NCI-H748 (cell line): ENCODE measurements around the gene PLD4.

Experiments used
- DNase-seq: peaks from one replicate; lab custom pipeline; 2025; ENCODE audit not compliant: unreplicated experiment; lab: John Stamatoyannopoulos, UW

PLD4 gene

GRCh38 chr14:104953896-104954656 lies 29.4 kb downstream of the PLD4 start:
- no peak for DNase-seq

DNA sequence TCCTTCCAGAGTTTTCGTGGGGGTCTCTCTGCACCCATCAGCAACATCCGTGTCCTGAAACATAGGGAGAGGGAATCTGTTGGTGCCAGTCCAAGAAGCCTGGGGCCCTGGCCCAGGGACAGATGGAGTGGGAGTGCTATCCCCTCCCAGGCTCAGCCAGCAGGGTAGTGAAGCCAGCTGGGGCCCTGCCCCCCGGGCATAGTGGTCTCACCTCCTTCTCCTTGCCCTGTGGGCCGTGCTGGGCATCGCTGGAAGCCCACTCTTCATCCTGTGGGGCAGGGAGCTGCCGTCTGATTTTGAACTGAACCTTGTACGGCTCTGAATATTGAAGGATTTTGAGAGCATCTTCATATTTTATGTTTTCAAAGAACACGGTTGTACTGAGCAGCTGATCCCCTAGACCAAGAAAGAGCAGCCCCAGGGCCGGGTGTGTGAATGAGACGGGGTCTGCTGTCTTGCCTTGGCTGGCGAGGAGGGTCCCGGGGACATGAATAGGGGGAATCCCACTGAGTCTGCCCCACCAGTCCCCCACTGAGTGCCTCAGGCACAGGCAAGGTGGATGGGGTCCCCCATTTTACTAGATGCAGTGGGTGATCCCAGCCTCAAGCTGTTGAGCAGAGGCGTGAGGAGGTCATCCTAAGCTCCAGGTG lies 30.2 kb downstream of the PLD4 start:
- no peak for DNase-seq

GRCh38 chr14:104955396-104955770 lies 30.7 kb downstream of the PLD4 start:
- no peak for DNase-seq

DNA sequence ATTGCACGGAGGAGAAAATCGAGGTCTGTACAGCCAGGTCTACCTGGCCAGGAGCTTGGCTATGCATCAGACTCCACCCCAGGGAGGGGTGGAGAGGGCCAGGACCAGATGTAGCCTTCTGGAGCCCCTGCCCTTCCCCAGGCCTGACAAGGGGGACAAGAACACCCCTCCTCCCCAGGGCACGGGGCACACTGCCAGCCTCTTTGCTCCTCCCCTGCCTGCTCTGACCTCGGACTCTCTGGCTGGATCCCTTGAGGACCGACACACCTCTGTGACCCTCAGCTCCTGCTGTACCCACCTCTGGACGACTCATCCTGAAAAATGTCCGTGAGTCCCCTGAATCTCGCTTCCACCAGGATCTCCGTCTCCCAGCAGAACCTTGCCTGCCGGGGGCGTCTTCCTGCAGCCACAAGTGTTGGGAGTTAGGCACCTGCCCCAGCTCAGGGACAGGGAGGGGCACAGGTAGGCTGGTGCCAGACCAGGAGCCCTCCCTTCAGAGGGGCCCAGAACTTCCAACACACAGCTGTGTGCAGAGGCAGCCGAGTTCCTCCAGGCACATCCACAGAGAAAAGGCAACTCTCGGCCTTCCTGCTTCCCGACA lies 31.7 kb downstream of the PLD4 start:
- DNase-seq, result no peak

DNA sequence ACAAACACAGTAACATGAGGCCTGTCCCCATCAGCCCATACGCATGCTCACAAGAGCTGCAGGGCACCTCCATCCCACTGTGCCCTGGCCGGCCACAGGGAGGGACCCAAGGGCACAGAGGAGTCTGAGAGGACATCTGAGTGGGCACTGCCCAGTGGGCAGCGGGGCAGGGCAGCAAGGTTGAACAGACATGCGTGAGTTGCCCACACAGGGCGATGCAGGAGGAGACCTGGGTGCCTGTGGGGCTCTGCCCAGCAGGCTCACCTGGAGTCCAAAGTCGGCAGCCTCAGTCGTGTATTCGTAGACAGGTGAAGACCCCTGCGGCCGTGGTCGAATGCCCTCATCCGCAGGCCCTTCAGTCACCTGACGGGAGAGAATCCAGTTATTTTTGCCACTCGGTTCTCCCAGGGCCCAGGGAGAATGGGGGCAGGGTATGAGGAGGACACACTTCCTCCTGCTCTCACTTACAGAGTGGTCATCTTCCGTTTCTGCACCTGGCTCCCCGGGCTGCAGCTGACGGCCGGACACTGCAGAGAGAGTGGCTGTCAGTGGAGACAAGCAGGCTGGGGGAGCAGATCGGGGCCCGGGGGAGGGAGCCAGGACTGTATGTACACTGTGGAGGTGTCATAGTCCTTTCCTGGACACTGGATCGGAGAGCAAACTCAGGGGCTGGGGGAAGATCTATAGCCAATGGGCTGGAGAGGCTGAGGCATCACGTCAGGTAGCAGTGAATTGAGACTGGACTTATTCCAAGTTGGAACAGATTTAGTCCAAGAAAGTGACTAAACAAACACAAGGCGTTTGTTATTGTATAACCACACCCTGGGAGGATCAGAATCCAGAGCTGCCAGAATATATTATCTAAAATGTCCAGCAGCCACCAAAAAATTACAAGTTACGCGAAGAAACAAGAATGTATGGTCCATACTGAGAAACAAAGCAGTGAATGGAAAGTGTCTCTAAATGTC lies 32.8 kb downstream of the PLD4 start:
- DNase-seq, result no peak

DNA sequence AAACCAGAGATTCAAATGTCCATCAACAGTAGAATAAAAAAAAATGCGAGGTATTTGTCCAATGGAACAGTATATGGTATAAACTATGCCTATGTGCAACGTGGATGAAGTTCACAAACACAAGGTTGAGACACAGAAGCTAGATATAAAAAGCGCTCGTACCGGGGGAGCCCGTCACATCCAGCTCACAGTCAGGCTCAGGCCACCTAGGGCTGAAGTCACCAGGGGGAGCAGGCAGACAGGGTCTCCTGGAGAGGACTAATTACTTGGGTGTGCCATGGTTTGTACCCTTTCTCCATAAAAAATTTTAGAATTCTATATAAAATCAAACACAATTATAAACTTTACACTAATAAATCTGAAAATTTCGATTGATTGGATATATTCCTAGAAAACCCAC lies 39.9 kb downstream of the PLD4 start:
- DNase-seq, result no peak

GRCh38 chr14:104965561-104966231 lies 41.0 kb downstream of the PLD4 start:
- no peak for DNase-seq

GRCh38 chr14:104966261-104966865 lies 41.7 kb downstream of the PLD4 start:
- DNase-seq, result no peak

DNA sequence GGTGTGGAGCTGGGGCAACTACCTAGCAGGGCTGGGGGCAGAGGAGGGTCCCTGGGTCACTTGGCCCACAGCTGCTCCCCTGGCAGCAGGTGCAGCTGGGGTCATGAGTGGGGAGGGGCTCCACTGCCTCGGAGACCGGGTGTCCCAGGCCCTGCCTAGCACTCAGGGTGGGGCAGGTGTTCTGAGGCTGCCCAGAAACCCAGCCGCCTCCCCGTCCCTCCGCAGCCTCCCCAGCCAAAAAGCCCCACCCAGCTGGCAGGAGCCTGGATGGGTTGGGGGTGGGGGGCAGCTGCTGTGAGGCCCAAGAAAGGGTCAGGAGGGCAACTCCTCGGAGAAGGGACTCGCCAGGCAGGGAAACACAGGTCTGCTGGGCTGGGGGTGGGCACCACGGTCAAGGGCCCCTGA lies 42.3 kb downstream of the PLD4 start:
- no peak for DNase-seq

DNA sequence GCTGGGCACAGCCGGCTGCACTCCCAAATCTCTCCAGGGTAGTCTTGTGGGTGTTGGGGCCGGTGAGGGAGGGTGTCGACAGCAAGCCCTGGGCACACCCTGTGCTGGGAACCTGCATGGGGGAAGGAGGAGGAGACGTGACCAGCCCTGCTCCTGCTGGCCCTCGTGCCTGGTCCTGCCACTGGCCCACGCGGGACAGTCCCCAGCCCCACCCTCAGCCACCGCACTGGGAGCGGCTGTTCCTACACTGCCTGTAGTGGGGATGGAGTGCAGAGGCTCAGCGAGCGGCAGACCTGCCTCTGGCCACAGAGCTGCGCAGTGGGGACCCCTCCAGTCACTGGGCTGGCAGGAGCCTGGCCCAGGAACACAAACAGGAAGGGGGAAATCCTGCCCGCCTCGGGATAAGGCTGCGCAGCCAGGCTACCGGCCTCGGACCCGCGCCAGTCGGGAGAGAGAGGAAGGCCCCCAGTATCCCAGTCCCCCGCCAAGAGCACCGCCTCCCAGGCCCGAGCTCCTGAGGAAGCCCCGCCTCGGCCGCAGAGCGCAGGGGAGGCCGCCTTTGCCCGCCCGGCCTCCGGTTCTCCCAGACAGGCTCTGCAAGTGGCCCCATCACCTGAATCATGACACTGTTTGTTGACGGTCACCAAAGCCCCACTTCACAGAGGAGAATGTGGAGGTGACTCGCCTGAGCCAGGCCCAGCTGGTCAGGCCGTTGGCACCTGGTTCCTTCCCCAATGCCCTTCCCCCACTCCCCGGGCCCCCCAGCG lies 42.9 kb downstream of the PLD4 start:
- no peak for DNase-seq

GRCh38 chr14:104968153-104968527 lies 43.5 kb downstream of the PLD4 start:
- DNase-seq, result no peak

DNA sequence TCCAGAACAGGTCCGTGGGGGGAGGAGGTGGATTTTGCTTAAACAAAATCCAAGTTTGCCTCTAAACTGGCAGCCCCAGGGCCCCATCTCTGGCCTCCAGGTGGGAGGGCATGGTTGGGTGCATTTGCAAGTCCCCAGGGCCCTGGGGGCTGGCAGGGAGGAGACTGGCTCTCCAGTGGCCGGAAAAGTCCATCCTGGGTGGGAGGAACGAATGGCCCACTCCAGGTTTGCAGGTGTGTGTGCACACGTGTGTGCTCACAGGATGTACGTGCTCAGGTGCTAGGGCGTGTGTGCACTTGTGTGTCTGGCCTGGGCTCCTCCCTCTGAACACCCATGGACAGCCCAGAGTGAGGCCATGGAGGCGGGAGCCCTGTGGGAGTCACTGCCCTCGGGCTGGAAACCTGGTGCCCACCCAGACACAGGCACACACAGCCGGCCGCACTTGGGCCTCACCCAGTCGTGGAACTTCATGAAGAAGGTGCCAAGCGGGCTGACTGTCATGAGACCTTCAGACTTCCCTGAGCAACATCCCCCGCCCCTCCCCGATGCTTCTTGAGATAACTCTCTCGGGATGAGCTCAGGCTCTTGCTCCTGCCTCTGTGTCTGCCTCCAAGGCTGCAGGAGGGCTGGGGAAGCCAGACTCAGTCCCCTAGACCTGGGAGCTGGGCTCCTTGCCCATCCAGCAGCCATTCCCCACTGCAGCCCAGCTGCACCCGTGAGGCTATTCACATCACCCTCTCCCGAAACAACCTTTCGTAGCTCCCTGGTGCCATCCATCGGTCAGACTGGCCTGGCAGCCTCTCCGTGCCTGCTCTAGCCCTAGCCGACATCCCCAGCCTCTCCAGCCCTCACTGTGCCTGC lies 44.1 kb downstream of the PLD4 start:
- no peak for DNase-seq

GRCh38 chr14:104969741-104970230 lies 45.1 kb downstream of the PLD4 start:
- no peak for DNase-seq

DNA sequence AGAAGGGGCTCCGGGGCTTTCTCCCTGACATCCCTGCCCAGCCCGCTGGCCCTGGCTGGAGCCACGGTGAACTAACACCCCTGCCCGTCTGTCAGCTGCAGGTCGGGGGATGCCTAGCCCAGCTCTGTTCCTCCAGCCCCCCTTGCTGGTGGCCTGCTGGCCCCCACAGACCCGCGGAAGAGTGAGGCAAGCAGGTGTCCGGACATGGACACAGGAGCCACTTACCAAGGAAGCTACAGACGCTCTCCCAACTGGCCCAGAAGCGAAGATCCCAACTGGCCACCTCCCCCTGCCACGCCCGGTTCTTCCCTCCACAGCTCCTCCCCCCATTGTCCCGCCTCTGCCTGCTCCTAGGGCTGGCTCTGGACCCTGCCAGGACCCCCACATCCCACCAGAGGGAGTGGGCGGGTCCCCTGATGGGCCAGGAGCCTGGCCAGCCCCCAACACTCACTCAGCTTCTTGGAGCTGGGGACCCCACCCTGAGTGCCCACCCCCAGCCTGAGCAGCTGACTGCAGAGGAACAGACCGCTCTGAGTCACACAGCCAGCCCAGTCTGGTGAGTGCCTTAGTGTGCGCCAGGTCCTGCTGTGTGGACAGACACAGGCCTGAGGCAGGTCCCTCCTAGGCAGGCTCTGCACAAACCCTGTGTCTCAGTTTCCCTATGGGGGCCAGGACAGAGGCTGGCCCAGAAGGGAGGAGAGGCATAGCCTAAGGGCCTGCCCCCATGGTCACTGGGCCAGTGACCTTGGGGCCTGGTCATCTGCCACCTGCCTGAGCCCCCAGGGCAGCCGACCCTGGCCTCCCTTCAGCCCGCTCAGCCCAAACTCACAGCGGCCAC lies 45.8 kb downstream of the PLD4 start:
- no peak for DNase-seq

DNA sequence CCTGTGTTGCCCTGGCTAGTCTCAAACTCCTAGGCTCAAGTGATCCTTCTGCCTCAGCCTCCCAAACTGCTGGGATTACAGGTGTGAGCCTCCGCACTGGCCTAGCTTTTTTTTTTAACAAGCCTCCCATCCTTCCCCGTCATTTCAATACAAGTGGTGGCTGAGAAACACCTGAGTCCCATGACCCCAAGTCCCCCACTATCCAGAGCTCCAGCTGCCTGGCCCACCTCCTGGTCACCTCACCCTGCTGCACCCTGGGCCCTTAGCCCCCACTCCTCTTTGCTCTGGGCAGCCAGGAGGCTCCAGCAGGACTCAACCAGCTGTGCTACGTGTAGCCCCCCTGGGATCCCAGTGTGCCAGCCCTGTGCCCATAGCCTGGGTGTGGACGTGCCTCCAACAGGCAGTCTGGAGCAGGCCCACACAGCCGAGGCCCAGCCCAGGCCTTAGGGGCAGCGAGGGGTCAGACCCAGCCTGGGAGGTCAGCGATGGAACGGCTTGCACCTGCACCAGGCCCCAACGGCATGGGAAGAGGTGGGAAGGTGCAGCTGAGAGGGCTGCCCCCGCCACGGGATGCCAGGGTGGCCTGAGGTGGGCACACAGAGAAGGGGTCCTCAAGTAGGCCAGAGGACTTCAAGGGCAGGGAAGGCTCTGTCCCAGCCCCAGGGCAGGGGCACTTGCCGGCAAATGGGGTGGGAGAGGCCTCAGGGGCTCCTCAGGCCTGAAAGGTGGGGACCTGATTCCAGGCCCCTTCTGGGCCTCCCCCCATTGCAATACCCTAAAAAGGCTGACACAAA lies 47.0 kb downstream of the PLD4 start:
- DNase-seq, result no peak

- DNase-seq, result peak; percentile 24
Observed at GRCh38 chr14:104972301-104973134, 47.8 kb downstream of the PLD4 start.
